Vagina (tissue), 2 donors: Measurements from ENCODE around the gene DGKK. TPM values are rescaled to one million over a fixed set of nuclear protein-coding genes. Genes with fewer than 3 reads are reported as not detected.

Source experiments
- DNase-seq, 2 donors: peaks; one replicate each; pipeline ENCODE4 v3.0.0-alpha.2; 2017; ENCODE audit errors: extremely low spot score in 2 of 2
- H3K27ac ChIP-seq: fragments of 200-600 bp; sonication (generic); one replicate; pipeline ENCODE4 v1.5.1; 2019
- H3K27me3 ChIP-seq: fragments of 200-600 bp; sonication (generic); one replicate; pipeline ENCODE4 v1.5.1; 2019
- H3K36me3 ChIP-seq, 2 donors: fragments of 200-600 bp; sonication (generic); one replicate each; pipeline ENCODE4 v1.5.1; 2017 to 2019
- H3K4me1 ChIP-seq: fragments of 200-600 bp; sonication (generic); one replicate; pipeline ENCODE4 v1.5.1; 2019
- H3K4me3 ChIP-seq, 2 donors: fragments of 200-600 bp; sonication (generic); 1 replicate in 1 of 2; 2 replicates in 1 of 2; pipeline ENCODE4 v1.5.1; 2016 to 2019
- H3K9me3 ChIP-seq: fragments of 200-600 bp; sonication (generic); one replicate; pipeline ENCODE4 v1.5.1; 2019
- POLR2A ChIP-seq, 2 donors: fragments of 450-650 bp; IDR thresholded peaks; one replicate each; pipeline ENCODE4 v1.6.1; 2017; ENCODE audit warnings: antibody characterized with exemption in 2 of 2, mild to moderate bottlenecking in 2 of 2, moderate library complexity in 2 of 2
- POLR2AphosphoS5 ChIP-seq, 2 donors: sonication (generic); formaldehyde crosslinking; IDR thresholded peaks; one replicate each; pipeline ENCODE4 v1.9.0; 2017; ENCODE audit warnings: antibody characterized with exemption in 2 of 2, mild to moderate bottlenecking in 2 of 2, low read depth in 1 of 2; ENCODE audit not compliant: insufficient read depth in 1 of 2
- intact Hi-C: fragments of 100-400 bp; cut with DNase I; formaldehyde crosslinking; loops from one replicate; pipeline ENCODE4 v1.15.1; 2023
- total RNA-seq: library from RNA; depleted of rRNA; stranded (reverse); fragments of >200 nt; gene quantifications from one replicate; pipeline ENCODE4 v1.2.3, GENCODE V29; 2016
- TF ChIP-seq, protein P1 (sequence below), 3 experiments: fragments of 450-650 bp in 2 of 3; fragments of 200-600 bp in 1 of 3; sonication (generic) in 1 of 3; IDR thresholded peaks; one replicate each; pipeline ENCODE4 v1.5.1; 2017 to 2019; ENCODE audit warnings: antibody characterized with exemption in 3 of 3, mild to moderate bottlenecking in 2 of 3, moderate library complexity in 2 of 3

The DGKK gene
- total RNA-seq, 1 donor from 2014 or later = 0.49 TPM

DNA sequence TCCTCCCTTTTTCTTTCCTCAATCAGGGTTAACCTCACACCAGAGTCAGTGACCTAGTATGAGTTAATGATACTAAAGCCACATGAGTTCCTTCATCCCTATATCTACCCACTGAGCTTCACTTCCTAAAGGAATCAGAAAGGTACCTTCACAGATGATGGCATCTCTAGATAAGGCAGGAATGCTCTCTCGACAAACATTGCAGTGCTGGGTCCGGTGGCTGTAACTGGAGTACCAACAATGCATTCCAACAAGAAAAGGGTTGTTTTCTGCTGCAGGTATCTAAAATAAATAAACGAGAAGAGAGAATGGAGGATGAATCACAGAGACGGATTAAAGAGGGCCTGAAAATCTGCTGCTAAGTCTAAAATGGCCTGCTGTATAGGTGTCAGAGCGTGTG is 66.7 kb downstream of the DGKK start:
- H3K36me3 ChIP-seq = no peaks in the 10 kb centered on the region
- intact Hi-C loops = no loop called here
- H3K27me3 ChIP-seq = no peaks in the 10 kb centered on the region
- no peaks in the 10 kb centered on the region for H3K4me1 ChIP-seq
- H3K4me3 ChIP-seq = no peak overlapping the region
- no peaks in the 10 kb centered on the region for H3K9me3 ChIP-seq
- DNase-seq = no peak
- no peak overlapping the region for H3K27ac ChIP-seq
- TF ChIP-seq, protein P1, sequence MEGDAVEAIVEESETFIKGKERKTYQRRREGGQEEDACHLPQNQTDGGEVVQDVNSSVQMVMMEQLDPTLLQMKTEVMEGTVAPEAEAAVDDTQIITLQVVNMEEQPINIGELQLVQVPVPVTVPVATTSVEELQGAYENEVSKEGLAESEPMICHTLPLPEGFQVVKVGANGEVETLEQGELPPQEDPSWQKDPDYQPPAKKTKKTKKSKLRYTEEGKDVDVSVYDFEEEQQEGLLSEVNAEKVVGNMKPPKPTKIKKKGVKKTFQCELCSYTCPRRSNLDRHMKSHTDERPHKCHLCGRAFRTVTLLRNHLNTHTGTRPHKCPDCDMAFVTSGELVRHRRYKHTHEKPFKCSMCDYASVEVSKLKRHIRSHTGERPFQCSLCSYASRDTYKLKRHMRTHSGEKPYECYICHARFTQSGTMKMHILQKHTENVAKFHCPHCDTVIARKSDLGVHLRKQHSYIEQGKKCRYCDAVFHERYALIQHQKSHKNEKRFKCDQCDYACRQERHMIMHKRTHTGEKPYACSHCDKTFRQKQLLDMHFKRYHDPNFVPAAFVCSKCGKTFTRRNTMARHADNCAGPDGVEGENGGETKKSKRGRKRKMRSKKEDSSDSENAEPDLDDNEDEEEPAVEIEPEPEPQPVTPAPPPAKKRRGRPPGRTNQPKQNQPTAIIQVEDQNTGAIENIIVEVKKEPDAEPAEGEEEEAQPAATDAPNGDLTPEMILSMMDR (IDR thresholded peaks at IDR 0.05) = no peak

DNA sequence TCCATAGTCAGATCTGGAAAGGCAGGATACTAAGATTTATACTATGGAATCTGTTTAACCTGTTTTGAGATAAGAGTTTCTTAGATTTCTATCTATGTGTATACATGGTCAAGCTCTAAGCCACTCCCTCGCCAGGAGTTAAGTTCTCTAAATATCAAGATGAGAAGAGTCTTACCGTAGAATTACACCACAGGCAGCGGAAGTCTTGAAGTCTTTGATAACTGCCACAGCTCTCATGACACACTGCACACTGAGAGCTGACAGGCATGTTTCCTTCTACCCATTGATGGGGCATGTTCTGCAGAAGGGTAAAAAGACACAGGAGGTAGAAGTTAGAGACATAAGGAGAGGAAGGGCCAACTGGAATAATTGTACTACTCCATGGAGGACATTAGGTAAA is 67.7 kb downstream of the DGKK start:
- no peak for DNase-seq
- H3K27ac ChIP-seq = no peak overlapping the region
- no peaks in the 10 kb centered on the region for H3K36me3 ChIP-seq
- no peaks in the 10 kb centered on the region for H3K27me3 ChIP-seq
- H3K4me1 ChIP-seq = no peaks in the 10 kb centered on the region
- H3K9me3 ChIP-seq = no peaks in the 10 kb centered on the region
- H3K4me3 ChIP-seq = no peak overlapping the region
- TF ChIP-seq POLR2AphosphoS5 (IDR thresholded peaks at IDR 0.05; ENCODE audit: insufficient read depth in 1 of 2, low read depth in 1 of 2) = no peak
- TF ChIP-seq, protein P1 (IDR thresholded peaks at IDR 0.05) = no peak
- intact Hi-C loops = no loop called here

DNA sequence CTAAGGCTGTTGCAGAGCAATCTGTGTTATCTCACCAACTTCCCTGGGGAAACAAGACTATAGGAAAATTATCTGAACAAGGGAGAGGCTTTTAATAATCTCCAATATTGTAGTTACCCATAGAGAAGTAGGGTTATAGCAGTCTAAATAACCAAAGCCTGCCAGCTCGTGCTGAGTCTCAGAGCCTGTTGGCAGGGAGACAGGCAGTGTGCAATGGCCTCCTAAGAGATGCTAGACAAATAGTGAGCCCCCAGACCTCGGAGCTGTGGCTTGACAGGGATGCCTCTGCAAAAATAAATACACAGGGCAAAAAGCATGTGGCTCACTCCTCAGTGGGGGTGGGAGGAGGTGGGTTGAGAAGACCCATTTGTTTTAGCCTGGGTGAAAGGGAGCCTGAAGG is 76.7 kb downstream of the DGKK start:
- H3K27me3 ChIP-seq = no peaks in the 10 kb centered on the region
- intact Hi-C loops = no loop called here
- no peaks in the 10 kb centered on the region for H3K9me3 ChIP-seq
- H3K27ac ChIP-seq = no peak overlapping the region
- H3K4me3 ChIP-seq = no peak overlapping the region
- H3K36me3 ChIP-seq = no peaks in the 10 kb centered on the region
- TF ChIP-seq, protein P1 (IDR thresholded peaks at IDR 0.05) = no peak
- TF ChIP-seq POLR2A (IDR thresholded peaks at IDR 0.05) = no peak
- no peak for TF ChIP-seq POLR2AphosphoS5 (IDR thresholded peaks at IDR 0.05; ENCODE audit: insufficient read depth in 1 of 2, low read depth in 1 of 2)
- DNase-seq = no peak
- no peaks in the 10 kb centered on the region for H3K4me1 ChIP-seq

DNA sequence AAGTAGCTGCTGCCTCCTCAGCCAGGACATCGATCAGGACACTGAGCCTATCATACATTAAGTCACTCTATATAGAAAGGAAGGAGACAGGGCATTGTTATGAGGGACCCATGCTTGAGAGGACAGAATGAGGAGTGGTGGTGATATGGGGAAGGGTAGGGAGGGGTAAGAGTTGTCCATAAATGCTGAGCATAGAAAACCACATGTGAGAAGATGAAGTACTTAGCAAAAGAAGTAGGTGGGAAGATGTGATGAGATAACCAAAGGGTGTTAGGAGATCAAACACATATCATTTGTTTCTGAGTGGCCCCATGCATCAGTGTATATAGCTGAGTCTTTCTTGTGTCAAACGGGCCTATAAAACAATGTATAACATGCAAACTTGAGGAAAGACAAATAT is 84.1 kb downstream of the DGKK start:
- no peaks in the 10 kb centered on the region for H3K9me3 ChIP-seq
- TF ChIP-seq POLR2AphosphoS5 (IDR thresholded peaks at IDR 0.05; ENCODE audit: insufficient read depth in 1 of 2, low read depth in 1 of 2) (no peak), POLR2A (IDR thresholded peaks at IDR 0.05) (no peak)
- TF ChIP-seq, protein P1 (IDR thresholded peaks at IDR 0.05) = no peak
- H3K4me1 ChIP-seq = no peaks in the 10 kb centered on the region
- no peak overlapping the region for H3K27ac ChIP-seq
- DNase-seq = no peak
- no peaks in the 10 kb centered on the region for H3K36me3 ChIP-seq
- H3K27me3 ChIP-seq = no peaks in the 10 kb centered on the region
- no peak overlapping the region for H3K4me3 ChIP-seq
- intact Hi-C loops = no loop called here

DNA sequence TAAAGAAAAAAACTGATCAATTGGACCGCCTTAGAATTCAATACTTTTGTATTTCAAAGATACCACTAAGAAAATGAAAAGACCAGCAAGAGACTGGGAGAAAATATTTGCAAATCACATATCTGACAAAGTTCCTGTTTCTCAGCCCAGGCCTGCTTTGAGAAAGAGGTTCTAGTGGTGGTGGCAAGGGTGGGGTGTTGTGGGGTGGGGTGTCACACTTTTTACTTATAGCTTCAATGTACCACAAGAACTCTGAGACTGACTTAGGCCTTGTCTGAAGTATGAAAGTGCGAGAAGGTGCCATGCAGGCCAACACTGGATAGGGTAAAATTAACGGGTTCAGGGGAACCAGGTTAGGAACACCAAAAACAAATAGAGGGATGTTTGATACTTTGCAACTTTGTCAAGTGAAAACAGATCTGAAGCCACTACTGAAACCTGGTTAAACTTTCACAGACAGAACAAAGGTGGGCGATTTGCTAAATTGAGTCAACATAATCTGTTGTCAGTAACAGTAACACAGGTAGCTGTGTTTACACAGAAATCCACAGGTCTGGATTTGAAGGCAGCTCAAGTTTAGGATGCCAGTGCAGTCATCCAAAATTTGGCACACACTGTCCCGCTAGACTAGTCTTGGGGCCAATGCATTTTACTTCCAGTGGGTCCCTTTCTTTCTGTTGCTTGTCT is 88.8 kb downstream of the DGKK start:
- no peak for DNase-seq
- Histone ChIP-seq H3K4me1 (no peaks in the 10 kb centered on the region), H3K27me3 (no peaks in the 10 kb centered on the region), H3K9me3 (no peaks in the 10 kb centered on the region), H3K27ac (no peak overlapping the region), H3K4me3 (no peak overlapping the region), H3K36me3 (no peaks in the 10 kb centered on the region)
- intact Hi-C loops = no loop called here
- TF ChIP-seq POLR2AphosphoS5 (IDR thresholded peaks at IDR 0.05; ENCODE audit: insufficient read depth in 1 of 2, low read depth in 1 of 2) (no peak), POLR2A (IDR thresholded peaks at IDR 0.05) (no peak)
- TF ChIP-seq, protein P1 (IDR thresholded peaks at IDR 0.05) = no peak
